Measurements from ENCODE around the gene ABCB11. TPM values are rescaled to one million over a fixed set of nuclear protein-coding genes. Genes with fewer than 3 reads are reported as not detected.

The ABCB11 gene
- total RNA-seq, 1 donor from 2014 or later, result 0.24 TPM

GRCh38 chr2:169005994-169006393 lies 25.1 kb downstream of the ABCB11 start:
- no peak overlapping the region for H3K4me3 Mint-ChIP-seq
- H3K9me3 Mint-ChIP-seq, result peaks cover 6% of the 10 kb centered on the region

GRCh38 chr2:169005080-169005598 lies 26.0 kb downstream of the ABCB11 start:
- no peak for TF ChIP-seq CTCF (conservative IDR thresholded peaks at IDR 0.05)
- no peaks in the 10 kb centered on the region for H3K4me1 Mint-ChIP-seq (ENCODE audit: unreplicated experiment)
- no peak for DNase-seq (ENCODE audit: extremely low spot score, unreplicated experiment)
- H3K36me3 Mint-ChIP-seq, result no peaks in the 10 kb centered on the region
- H3K27ac Mint-ChIP-seq, result no peak overlapping the region
- peaks cover 6% of the 10 kb centered on the region for H3K9me3 Mint-ChIP-seq
- no peak overlapping the region for H3K4me3 Mint-ChIP-seq
- H3K27me3 Mint-ChIP-seq, result no peaks in the 10 kb centered on the region

More at GRCh38 chr2:169005994-169006393, 25.1 kb downstream of the ABCB11 start:
- no peak overlapping the region for H3K27ac Mint-ChIP-seq
- no peaks in the 10 kb centered on the region for H3K4me1 Mint-ChIP-seq (ENCODE audit: unreplicated experiment)
- no peak for TF ChIP-seq CTCF (conservative IDR thresholded peaks at IDR 0.05)
- no peak for DNase-seq (ENCODE audit: extremely low spot score, unreplicated experiment)
- H3K36me3 Mint-ChIP-seq, result no peaks in the 10 kb centered on the region
- H3K27me3 Mint-ChIP-seq, result no peaks in the 10 kb centered on the region

- H3K27me3 Mint-ChIP-seq, result no peaks in the 10 kb centered on the region
- H3K4me1 Mint-ChIP-seq (ENCODE audit: unreplicated experiment), result no peaks in the 10 kb centered on the region
- DNase-seq (ENCODE audit: extremely low spot score, unreplicated experiment), result no peak
- TF ChIP-seq CTCF (conservative IDR thresholded peaks at IDR 0.05), result no peak
- no peak overlapping the region for H3K27ac Mint-ChIP-seq
- no peaks in the 10 kb centered on the region for H3K36me3 Mint-ChIP-seq
- no peak overlapping the region for H3K4me3 Mint-ChIP-seq
- no peaks in the 10 kb centered on the region for H3K9me3 Mint-ChIP-seq
Observed at GRCh38 chr2:169002161-169002738, 28.9 kb downstream of the ABCB11 start.

- no peaks in the 10 kb centered on the region for H3K4me1 Mint-ChIP-seq (ENCODE audit: unreplicated experiment)
- DNase-seq (ENCODE audit: extremely low spot score, unreplicated experiment), result no peak
- no peaks in the 10 kb centered on the region for H3K36me3 Mint-ChIP-seq
- no peaks in the 10 kb centered on the region for H3K9me3 Mint-ChIP-seq
- H3K27me3 Mint-ChIP-seq, result no peaks in the 10 kb centered on the region
- no peak overlapping the region for H3K4me3 Mint-ChIP-seq
- no peak overlapping the region for H3K27ac Mint-ChIP-seq
- TF ChIP-seq CTCF (conservative IDR thresholded peaks at IDR 0.05), result no peak
Observed at GRCh38 chr2:169001116-169001815, 29.9 kb downstream of the ABCB11 start.

GRCh38 chr2:168999668-169000213 lies 31.4 kb downstream of the ABCB11 start:
- no peaks in the 10 kb centered on the region for H3K27me3 Mint-ChIP-seq
- no peaks in the 10 kb centered on the region for H3K9me3 Mint-ChIP-seq

More at GRCh38 chr2:168999668-169000213, 31.4 kb downstream of the ABCB11 start:
- no peak for TF ChIP-seq CTCF (conservative IDR thresholded peaks at IDR 0.05)
- DNase-seq (ENCODE audit: extremely low spot score, unreplicated experiment), result no peak
- no peak overlapping the region for H3K4me3 Mint-ChIP-seq
- no peaks in the 10 kb centered on the region for H3K4me1 Mint-ChIP-seq (ENCODE audit: unreplicated experiment)
- H3K36me3 Mint-ChIP-seq, result no peaks in the 10 kb centered on the region
- H3K27ac Mint-ChIP-seq, result no peak overlapping the region

Data from type B pancreatic cell (in vitro differentiated cells).